Right hindlimb (tissue), 1 donor: ENCODE results near the gene MYBPHL.

ENCODE experiments used
- DNase-seq: peaks from one replicate; pipeline ENCODE4 v3.0.0-alpha.2; 2018

MYBPHL gene, protein sequence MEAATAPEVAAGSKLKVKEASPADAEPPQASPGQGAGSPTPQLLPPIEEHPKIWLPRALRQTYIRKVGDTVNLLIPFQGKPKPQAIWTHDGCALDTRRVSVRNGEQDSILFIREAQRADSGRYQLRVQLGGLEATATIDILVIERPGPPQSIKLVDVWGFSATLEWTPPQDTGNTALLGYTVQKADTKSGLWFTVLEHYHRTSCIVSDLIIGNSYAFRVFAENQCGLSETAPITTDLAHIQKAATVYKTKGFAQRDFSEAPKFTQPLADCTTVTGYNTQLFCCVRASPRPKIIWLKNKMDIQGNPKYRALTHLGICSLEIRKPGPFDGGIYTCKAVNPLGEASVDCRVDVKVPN

DNA sequence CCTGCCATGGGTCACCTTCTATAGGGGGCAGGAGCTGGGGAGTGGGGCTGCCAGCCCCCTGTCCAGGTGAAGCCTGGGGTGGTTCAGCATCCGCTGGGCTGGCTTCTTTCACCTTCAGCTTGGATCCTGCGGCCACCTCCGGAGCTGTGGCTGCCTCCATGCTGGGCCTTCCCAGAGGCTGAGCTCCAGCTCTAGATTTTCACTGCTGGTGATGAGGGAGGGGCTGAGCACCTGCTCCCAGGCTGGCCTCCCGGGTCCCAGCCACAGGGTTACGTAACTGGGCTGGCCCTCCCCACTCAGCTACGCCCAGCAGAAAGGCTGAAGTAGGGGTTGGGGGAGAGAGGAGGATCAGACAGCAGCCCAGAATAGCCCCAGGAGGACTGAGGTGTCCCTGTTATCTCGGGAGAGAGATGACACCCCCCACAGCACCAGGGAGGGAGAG, at the start of gene MYBPHL:
Gene MYBPHL (minus strand): TSS at position 180 of the 442 bp plus-strand sequence. CDS start 20 bp downstream, at position 160.
- DNase-seq: no peak

DNA sequence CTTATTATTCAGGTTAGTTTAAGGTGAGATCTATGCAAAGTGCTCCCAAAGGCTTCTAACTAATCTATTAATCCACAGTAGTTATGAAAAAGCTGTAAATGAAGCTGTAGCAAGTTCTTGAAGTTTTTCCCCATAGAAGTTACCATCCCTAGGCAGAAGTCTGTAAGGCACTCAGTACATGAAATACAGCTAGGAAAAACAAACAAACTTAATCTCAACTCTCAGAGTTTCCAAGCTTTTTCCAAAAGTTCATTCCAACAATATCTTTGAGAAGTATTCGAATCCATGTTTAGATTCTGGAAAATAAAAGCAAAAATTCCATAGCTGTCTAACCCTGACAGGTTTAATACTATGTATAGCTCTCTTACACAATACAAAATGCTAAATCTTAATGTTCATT, 49.7 kb upstream of the MYBPHL start:
- DNase-seq: no peak

DNA sequence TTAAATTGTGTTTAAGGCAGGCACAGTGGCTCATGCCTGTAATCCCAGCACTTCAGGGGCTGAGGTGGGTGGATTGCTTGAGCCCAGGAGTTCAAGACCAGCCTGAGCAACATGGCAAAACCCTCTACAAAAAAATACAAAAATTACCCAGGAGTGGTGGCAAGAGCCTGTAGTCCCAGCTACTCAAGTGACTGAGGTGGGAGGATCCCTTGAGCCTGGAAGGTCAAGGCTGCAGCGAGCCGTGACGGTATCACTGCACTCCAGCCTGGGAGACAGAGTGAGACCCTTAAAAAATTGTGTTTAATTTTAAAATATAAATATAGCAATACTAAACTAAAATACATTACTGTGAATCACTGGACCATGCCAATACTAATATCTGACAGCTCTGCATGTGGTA, 48.1 kb upstream of the MYBPHL start:
- no peak for DNase-seq

DNA sequence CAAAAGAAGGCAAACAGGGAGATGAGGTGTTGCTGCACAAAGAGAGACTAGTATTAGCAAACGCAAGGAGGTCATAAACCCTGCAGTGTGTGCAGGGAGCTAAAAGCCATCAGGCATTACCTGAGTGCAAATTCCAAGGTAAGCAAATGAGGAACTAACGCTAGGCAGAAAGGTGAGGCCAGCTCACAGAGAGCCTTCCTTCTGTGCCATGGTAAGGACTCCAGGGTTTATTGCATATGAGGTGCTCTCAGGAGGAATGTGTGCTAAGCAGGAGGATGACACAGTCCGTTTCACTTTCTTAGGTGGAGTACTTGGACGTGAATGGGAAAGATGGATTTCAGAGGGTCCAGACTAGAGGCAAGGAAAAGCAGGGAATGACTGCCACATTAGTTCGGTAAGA, 44.6 kb upstream of the MYBPHL start:
- DNase-seq: no peak

DNA sequence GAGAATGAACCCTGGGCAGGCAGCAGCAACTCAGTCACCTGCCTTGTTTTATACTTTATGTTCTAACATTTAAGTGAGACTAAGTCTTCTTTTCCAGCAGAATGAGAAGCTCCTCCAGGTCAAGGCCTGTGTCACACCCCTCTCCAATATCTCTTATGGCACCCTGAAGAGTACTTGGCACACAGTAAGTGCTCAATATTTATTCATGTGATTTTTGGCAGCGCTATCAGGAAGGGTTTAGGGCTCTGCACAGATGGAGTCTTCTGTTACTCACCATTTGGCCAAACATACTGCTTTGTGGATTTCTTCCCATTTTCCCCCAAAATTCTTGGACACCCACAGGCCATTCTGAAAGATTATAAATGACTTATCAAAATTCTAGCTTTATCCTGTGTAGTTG, 43.8 kb upstream of the MYBPHL start:
- no peak for DNase-seq

DNA sequence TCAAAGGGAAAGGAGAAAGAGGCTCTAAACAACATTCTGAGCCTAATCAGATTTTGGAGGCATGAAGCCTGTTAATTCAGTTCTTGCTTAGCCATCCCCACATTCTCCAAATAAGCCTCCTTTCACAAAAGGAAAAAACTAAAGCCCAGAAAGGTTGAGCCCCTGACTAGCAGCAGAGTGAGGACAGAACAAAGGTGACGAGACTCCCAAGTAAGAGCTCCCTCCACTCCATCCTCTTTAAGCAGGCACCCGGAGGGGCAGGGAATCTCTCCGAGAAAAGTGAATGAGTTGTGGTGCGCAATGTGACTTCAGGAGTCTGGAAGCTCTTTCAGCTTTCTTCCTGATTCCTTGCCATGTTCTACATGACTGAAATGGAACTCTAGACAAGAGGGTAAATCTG, 43.4 kb upstream of the MYBPHL start:
- DNase-seq: no peak

DNA sequence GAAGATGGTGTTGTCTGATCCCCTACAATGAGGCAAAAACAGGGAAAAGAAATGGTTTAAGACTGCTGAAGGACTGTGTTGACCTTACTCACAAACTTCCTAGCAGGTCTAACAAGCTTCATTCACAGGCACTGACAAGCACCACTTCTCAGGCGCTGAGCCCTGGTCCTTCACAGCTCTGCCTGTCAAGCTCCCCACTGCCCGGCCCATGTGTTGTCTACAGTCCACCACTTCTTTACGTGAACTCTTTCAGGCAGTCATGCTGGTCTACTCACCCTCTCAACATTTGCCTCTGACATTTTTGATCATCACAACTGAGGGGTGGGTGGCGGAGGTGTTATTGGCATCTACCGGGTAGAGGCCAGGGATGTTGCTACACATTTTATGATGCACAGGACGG, 40.7 kb upstream of the MYBPHL start:
- no peak for DNase-seq

DNA sequence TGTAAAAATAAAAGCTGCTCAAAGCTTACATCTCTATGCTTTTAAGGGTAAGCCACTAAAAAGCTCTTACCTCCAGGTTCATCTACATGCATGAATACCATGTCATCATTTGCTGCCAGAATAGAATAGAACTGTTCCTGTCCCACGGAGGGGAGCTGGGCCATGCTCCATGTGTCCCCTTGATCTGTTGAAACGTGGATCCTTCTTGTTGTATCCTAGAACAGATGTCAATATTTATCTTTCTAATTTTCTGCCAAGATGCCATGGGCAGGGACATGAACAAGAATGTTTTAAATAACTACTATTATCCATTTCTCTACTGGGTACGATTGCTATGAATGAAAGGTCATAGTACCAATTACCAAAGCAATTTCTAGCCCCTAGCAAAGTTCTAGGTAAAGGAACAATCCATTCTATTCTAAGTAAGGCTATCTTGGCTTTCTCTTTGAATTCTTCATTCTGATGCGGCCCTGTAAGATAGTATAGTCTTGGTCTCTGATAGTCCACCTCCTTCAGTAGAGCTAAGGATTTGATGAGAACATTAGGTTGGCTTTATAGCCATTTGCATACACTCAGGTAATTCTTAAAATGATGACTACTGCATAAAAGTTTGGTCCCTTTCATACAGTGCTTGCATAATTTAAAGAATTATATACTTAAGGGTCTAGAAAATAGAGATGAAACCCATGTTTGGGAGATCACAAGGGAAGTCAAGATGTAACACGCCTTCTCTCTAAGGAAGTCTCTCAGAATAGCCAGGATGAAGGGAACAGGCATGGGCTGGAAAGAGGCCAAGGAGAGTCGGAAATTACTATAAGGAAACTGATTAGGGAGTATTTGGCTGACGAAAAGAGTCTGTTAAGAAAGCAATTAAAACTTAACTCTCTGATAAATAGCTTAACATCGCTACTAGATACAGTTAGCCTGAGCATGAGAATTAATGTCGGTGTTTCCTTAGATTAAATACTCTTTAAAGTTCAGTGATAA, 35.4 kb upstream of the MYBPHL start:
- no peak for DNase-seq

DNA sequence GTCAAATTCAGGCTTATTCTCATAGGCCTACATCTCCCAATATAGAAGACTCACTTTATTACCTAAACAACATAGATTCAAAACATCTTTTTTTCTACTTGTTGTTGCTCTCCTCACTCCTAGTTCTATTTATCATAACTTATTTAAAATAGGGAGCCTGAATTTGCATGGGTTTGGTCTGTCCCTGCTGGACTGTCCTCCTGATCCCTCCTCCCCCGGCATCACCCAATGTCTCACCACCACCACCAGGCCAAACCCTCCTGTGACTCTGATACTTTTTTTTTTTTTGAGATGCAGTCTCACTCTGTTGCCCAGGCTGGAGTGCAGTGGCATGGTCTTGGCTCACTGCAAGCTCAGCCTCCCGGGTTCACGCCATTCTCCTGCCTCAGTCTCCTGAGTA, 31.8 kb upstream of the MYBPHL start:
- no peak for DNase-seq

DNA sequence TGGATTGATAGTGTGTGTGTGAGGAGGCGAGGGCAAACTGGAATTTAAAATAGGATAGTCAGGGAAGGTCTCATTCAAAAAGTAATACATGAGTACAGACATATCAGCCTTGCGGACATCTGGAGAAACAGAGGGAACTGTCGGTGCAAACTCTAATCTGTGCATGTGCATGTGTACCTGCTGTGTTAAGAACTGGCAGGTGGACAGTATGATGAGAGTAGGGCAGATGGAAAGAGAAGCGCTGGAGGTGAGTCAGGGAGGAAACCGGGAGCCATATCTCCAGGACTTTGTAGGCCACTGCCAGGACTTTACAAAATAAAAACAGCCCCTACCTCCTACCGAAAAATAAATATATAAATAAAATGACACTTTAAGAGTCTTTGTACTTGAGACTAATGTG, 31.3 kb upstream of the MYBPHL start:
- no peak for DNase-seq

DNA sequence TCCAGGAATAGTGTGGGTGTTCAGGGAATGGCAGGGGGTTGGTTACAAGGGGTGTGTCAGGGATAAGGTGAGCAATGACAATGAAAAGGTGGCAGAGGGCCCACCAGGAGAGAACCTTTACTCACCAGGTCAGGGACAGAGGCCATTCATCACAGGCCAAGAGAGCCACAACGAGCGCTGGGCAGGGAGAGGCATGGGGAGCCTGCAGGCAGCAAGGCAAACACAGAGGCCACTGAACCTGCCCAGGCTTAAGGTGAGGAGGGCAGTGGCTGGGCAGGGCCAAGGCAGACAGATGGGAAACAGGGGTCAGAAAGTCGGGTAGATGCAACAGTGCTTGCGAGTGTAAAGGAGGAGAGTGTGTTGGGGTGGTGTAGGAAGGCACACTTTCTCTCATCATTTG, 28.3 kb upstream of the MYBPHL start:
- no peak for DNase-seq

DNA sequence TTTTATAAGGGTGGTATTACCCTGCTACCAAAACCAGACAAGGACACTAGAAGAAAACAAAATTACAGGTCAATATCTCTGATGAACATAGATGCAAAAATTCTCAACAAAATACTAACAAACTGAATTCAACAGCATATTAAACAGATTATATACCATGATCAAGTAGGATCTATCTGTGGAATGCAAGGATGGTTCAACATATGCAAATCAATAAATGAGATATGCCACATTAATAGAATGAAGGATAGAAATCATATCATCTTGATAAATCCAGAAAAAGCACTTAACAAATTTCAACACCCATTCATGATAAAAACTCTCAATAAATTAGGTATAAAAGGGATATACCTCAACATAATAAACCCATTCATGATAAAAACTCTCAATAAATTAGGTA, 24.3 kb upstream of the MYBPHL start:
- DNase-seq: no peak

DNA sequence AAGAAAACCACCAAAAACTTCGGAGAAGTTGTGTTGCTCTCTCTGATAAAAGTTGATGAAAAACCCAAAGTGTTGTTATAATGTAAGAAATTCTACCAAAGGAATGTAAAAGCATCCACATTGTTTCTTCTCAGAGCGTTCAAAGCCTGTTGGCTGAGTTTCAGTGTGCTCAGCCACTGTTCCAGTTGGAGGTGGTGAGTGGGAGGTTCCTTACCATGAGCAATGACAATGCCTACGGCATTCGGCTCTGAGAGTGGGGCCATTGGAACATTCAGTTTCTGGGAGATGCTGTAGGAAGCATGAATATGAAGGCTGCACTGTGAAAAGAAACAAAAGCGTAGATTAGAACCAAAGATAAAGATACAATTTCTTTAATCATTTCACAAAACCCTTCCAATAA, 20.5 kb upstream of the MYBPHL start:
- DNase-seq: no peak

DNA sequence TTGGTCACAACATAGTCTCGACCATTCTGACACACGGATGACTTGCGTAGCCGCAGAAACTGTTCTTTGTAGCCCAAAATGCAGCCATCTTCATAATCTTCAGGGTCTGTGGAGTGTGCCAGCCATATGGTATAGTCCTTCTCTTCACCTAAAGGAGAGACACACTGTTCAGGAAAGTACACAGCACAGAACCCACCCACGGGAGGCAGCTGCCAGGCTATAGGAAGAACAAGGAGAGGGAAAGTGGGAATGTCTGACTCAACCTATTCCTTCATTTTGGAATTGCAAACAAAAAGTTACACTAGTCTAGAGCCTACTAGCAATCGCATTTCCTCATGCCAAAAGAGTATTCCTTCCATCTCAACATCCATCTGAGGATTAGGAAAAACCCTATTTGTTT, 16.2 kb upstream of the MYBPHL start:
- DNase-seq: no peak

DNA sequence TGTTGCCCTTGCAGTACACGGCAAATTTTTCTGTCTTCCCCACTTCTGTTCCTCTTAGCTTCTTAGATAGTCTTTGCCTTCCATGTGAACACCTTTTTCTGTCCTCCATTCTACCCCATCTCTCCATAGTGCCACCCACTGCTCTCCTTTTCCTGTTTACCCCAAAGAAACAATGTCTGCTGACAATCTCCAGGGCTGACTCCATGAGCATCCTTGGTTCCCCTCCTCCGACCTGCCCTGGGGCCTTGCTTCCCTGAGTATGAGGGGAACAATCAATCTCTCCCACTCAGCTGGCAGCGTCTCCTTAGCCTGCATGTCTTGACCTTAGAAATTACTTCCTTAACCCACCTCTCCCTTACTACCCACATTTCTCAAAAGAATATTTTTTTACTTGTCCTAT, 12.3 kb upstream of the MYBPHL start:
- no peak for DNase-seq

DNA sequence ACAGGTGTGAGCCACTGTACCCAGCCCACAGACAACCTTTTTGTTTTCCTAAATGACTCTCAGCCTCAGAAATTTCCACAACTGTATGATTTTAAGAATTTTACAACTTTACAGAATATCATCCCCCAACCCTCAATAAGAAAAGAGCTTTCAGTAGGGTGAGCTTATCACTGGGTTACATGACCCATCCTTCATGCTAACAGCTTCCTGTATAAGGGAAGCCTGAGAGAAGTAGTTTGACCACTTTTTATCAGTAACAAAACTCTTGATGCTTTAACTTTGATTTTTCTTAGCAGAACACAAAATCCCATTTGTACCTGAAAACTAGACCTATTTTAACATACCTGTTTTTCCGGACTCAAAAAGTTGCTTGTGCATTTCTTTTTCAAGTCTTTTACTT, 9.7 kb upstream of the MYBPHL start:
- no peak for DNase-seq

DNA sequence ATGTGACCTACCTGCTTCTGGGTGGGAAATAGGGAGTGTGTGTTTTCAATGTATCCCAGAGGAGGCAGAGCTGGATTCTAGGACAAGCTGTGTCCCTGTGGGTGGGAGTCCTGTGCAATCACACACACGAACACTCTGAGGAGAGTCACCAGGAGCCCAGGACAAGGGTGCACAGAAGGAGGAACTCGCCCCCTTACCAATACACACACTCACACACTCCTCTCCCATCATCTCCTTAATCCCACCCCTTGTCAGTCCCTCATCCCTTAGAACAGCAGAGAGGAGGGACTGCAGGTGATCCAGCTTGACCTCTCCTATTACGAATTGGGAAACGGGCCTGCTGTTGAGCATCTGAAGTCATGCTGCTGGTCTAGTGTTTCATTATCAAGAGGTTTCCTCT, 8.5 kb upstream of the MYBPHL start:
- no peak for DNase-seq

DNA sequence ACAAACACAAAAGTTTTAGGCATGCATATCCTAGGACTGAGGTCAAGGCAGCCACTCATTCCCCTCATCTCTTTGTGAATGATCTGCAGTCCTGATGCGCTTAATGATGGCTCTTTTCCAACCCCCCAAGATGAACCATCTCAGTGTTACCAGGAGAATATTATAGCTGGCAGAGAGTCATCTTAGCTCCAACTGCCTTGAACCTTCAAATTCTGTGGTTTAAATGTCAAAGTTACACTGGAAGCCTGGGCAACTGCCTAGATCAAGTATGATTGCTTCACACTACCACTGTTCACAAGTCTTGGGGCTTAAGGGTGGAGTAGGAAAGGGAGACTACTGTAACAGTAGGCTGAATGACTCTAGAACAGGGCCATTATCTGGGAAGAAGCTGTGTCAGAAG, 8.0 kb upstream of the MYBPHL start:
- no peak for DNase-seq

DNA sequence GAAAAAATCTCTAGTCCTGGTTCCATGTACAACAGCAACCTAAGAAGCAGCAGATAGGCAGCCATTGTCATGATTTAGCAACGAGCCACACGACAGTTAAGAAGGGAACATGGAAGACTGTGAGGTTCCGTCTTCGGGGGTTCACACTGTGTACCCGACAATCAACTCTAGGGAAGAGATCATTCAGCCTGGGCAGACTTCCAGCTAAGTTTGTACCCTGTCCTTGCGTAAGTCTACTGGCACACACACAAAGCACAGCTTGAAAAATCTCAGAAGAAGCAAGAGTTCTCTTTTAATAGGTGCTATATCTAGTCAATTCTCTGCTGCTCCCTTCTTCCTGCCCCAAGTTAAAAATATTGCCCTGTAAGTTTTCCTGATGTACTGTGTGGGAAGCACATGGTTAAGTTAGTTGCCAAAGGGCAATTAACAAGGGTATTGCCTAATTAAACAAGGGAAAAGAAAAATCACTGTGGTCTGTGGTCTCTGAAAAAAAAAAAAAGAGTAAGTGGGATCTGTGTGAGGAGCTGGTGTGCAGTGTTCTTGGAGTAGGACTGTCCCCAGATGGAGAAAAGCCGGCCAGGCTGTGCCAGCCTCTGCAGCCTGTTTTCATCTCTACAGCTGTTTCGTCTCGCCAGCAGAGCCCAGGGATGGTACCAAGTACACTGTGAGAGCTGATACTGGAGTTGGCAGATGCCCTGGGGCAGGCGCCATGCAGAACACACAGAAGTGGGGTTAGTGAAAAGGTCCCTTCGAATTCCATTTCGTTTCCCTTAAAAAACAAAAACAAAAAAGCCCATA, 6.4 kb upstream of the MYBPHL start:
- no peak for DNase-seq

DNA sequence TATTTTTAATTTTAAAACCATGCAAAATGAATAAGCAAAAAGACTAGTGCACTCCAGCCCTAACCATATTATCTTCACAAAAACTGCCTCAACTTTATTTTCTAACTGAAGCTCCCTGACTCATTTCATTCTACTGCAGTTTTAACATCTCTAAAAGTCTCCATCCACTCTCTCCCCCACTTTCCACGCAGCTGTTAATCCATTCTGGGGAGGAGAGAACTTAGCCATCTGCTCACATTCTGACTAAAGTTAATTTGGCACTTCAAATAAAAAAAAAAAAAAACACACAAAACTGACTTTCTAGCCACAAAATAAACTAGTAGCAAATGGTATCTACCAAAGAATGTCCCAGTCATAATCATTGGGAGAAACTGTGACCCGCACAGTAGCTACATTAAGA, 5.4 kb upstream of the MYBPHL start:
- DNase-seq: no peak

DNA sequence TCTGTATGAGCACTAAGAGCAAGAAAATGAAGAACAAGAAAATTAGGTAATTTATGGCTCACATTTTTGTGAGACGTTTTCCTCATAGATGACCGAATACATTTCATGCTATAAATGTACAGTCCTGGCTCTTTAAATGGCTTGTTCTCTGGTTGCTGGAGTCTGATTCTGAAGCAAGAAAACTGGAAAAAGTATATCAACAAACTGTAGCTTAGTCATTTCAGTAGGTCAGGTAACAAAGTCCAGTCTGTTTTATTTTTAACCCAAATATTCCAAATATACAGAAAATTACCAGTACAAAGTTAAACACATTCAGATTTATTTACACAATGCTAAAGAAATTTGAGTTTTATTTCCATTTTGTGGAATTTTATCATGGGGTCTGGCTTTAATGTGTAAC, 2.5 kb upstream of the MYBPHL start:
- DNase-seq: no peak

DNA sequence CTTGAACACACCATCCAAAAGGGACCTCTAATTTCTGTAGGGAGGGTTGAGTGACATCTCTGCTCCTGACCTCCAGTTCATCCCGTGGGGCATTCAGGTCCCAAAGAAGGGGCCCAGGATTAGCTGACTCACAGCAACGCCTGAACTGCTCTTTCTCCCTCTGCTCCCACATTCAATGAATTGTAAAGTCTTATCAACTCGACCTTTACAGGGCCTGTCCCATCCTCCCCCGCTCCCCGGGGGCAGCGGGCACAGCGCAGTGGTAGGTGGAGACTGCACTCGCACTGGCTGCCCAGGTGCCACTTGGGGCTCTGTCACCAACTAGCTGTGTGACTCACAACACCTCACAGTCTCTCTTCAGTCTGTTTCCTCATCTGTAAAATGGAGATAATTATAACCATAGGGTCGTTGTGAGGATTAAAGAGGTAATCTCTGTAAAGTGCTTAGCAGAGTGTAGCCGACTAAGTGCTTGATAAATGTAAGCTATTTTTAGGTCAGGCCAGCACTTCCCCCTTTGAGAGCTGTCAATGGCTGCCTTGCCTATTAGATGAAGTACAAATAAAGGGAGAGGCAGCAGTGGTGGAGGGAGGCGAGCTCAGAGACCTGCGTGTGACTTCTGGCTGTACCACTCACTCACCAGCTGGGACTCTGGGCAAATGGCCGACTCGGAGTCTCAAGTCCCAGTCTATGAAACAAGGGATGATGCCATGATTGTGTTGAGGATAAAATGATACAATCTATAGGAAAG, 637 bp upstream of the MYBPHL start:
- no peak for DNase-seq
